ENCODE results near the gene IL6R.

DNA sequence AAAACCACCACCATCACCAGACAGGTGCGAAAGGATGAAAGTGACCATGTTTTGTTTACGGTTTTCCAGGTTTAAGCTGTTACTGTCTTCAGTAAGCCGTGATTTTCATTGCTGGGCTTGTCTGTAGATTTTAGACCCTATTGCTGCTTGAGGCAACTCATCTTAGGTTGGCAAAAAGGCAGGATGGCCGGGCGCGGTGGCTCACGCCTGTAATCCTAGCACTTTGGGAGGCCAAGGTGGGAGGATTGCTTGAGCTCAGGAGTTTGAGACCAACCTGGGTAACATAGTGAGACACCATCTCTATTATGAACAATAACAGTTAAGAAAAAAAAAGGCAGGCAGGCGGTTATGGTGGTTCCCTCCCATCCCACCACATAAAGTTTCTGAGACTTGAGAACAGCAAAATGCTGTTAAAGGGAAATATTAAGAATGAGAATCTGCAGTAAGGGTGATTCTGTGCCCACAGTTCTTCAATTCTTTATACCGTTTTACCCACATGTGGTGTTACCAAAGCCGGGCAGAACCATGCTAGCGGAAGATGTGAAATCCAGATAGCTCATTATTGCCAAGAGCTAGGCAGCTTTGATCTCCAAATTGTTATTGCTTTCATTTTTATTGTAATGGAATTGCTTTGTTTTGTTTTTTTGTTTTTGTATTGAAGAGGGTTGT is 62.4 kb downstream of the IL6R start:
- TF ChIP-seq, protein P1, sequence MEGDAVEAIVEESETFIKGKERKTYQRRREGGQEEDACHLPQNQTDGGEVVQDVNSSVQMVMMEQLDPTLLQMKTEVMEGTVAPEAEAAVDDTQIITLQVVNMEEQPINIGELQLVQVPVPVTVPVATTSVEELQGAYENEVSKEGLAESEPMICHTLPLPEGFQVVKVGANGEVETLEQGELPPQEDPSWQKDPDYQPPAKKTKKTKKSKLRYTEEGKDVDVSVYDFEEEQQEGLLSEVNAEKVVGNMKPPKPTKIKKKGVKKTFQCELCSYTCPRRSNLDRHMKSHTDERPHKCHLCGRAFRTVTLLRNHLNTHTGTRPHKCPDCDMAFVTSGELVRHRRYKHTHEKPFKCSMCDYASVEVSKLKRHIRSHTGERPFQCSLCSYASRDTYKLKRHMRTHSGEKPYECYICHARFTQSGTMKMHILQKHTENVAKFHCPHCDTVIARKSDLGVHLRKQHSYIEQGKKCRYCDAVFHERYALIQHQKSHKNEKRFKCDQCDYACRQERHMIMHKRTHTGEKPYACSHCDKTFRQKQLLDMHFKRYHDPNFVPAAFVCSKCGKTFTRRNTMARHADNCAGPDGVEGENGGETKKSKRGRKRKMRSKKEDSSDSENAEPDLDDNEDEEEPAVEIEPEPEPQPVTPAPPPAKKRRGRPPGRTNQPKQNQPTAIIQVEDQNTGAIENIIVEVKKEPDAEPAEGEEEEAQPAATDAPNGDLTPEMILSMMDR (conservative IDR thresholded peaks at IDR 0.05) = no peak
- TF ChIP-seq ZFX (IDR thresholded peaks at IDR 0.05) = no peak
